Adrenal gland (tissue), 12 donors: Measurements from ENCODE around the gene UBE3B. TPM values are rescaled to one million over a fixed set of nuclear protein-coding genes. Genes with fewer than 3 reads are reported as not detected.

Experiments used
- DNase-seq, 7 donors: peaks; one replicate each; pipeline ENCODE4 v3.0.0-alpha.2; 2019 to 2020
- H3K27ac ChIP-seq, 5 donors: fragments of 200-600 bp; sonication (generic) in 4 of 5; 1 replicate in 3 of 5; 2 replicates in 2 of 5; pipeline versions ENCODE4 v1.5.1 to v1.8.0; 2016 to 2020; ENCODE audit warnings: mild to moderate bottlenecking in 1 of 5
- H3K27me3 ChIP-seq: fragments of 200-600 bp; 2 replicates; pipeline ENCODE4 v1.8.0; 2021
- H3K36me3 ChIP-seq, 2 donors: fragments of 200-600 bp; replicated peaks in 1 of 2; 1 replicate in 1 of 2; 2 replicates in 1 of 2; pipeline versions ENCODE4 v1.5.1 to v1.8.0; 2018 to 2022
- H3K4me1 ChIP-seq, 2 donors: fragments of 200-600 bp; replicated peaks in 1 of 2; 1 replicate in 1 of 2; 2 replicates in 1 of 2; pipeline versions ENCODE4 v1.5.1 to v1.8.0; 2018 to 2021
- H3K4me3 ChIP-seq, 4 donors: fragments of 200-600 bp; sonication (generic) in 3 of 4; one replicate each; pipeline ENCODE4 v1.5.1; 2016 to 2018
- H3K9me3 ChIP-seq, 3 donors: fragments of 200-600 bp; sonication (generic) in 1 of 3; replicated peaks in 1 of 3; 1 replicate in 2 of 3; 2 replicates in 1 of 3; pipeline versions ENCODE4 v1.5.1 to v1.8.0; 2016 to 2021
- CTCF ChIP-seq, 6 experiments: fragments of 450-650 bp in 4 of 6; fragments of 200-600 bp in 2 of 6; sonication (generic) in 1 of 6; IDR thresholded peaks; 1 replicate in 5 of 6; 2 replicates in 1 of 6; pipeline versions ENCODE4 v1.5.1 to v1.8.0; 2016 to 2021; ENCODE audit warnings: antibody characterized with exemption in 6 of 6, mild to moderate bottlenecking in 2 of 6, moderate library complexity in 1 of 6
- POLR2A ChIP-seq, 2 donors: fragments of 450-650 bp; IDR thresholded peaks; one replicate each; pipeline ENCODE4 v1.6.1; 2017; ENCODE audit warnings: antibody characterized with exemption in 2 of 2, mild to moderate bottlenecking in 2 of 2, moderate library complexity in 1 of 2
- WGBS, 4 donors: extraction: QIAGEN DNeasy Blood & Tissue Kit in 2 of 4; methylation state at CpG; one replicate each; pipeline versions ENCODE4 v1.1.5 to v1.1.7; 2013 to 2017; 5-methylcytosine and 5-hydroxymethylcytosine counted together
- intact Hi-C, 2 donors: fragments of 100-400 bp; cut with DNase I; formaldehyde crosslinking; loops; one replicate each; pipeline versions ENCODE4 v1.14.1 to v1.15.0; 2022 to 2023
- polyA plus RNA-seq, 3 donors: library from polyadenylated mRNA; stranded (reverse); fragments of 200-250 nt in 2 of 3; fragments of 350-450 nt in 1 of 3; fragmentation: Illumina TruSeq in 1 of 3; extraction: RNeasy Lipid Tissue Mini Kit (QIAGEN cat#74804) in 1 of 3; gene quantifications; one replicate each; pipeline ENCODE4 v1.2.3, GENCODE V29; 2013 to 2014
- total RNA-seq, 9 donors: library from RNA; depleted of rRNA in 4 of 9; stranded (reverse); fragments of >200 nt in 4 of 9; fragments of 120-200 nt in 1 of 9; fragmentation: NEBNext Ultra II Directional in 1 of 9; extraction: Animal tissue kit (Norgen Biotek cat#: 25700) in 1 of 9; gene quantifications; one replicate each; pipeline versions ENCODE4 v1.1.0 to v1.2.4, GENCODE V29; 2013 to 2023
- donor health status: healthy with polysubstance abuse.
- donor health status: Bipolar disorder and iron deficiency.
- donor health status: DM: yes; HTN: yes; CAD: no.
- donor health status: DM: no; HTN: no; CAD: no.
- donor health status: DM: no; HTN: no; CAD: no.
- donor health status: DM: yes; HTN: yes; CAD: no.

UBE3B gene
- total and polyA plus RNA-seq, 12 donors: 16.0 to 79.5 (median 39.5) TPM

GRCh38 chr12:109554761-109555160 is 77.3 kb downstream of the UBE3B start:
- DNase-seq: no peak
- Histone ChIP-seq H3K4me3 (no peak overlapping the region), H3K27me3 (no peaks in the 10 kb centered on the region), H3K4me1 (peaks cover 0 to 8% of the 10 kb centered on the region in 2 donors), H3K27ac (no peak overlapping the region), H3K9me3 (no peaks in the 10 kb centered on the region), H3K36me3 (no peaks in the 10 kb centered on the region)
- WGBS, 4 donors: 55 to 65% (median 59%) methylated on average over 6 of the region's 6 CpGs
- TF ChIP-seq CTCF (IDR thresholded peaks at IDR 0.05) (no peak), POLR2A (IDR thresholded peaks at IDR 0.05) (no peak)
- intact Hi-C loops: no loop called here

- Histone ChIP-seq H3K36me3 (no peaks in the 10 kb centered on the region), H3K9me3 (no peaks in the 10 kb centered on the region), H3K27me3 (no peaks in the 10 kb centered on the region), H3K4me3 (no peak overlapping the region), H3K4me1 (peaks cover 0 to 8% of the 10 kb centered on the region in 2 donors), H3K27ac (peak overlapping the region in 2 of 5 donors; percentile 7 to 47)
- TF ChIP-seq CTCF (IDR thresholded peaks at IDR 0.05) (no peak), POLR2A (IDR thresholded peaks at IDR 0.05) (peak in 1 of 2 donors; percentile 27)
- intact Hi-C loops: no loop called here
- peak in 5 of 7 donors; percentile 47 to 77 (median 63) for DNase-seq
- 54 to 62% (median 57%) methylated on average over 14 to 18 of the region's 18 CpGs for WGBS, 4 donors
These were observed 78.2 kb downstream of the UBE3B start for GRCh38 chr12:109555431-109556315.

GRCh38 chr12:109557200-109557599 is 79.8 kb downstream of the UBE3B start:
- H3K36me3 ChIP-seq: no peaks in the 10 kb centered on the region
- TF ChIP-seq CTCF (IDR thresholded peaks at IDR 0.05) (no peak), POLR2A (IDR thresholded peaks at IDR 0.05) (no peak)

GRCh38 chr12:109557805-109558204 is 80.4 kb downstream of the UBE3B start:
- WGBS, 4 donors: 83 to 85% (median 84%) methylated on average over 9 to 12 of the region's 12 CpGs
- no peak for TF ChIP-seq CTCF (IDR thresholded peaks at IDR 0.05)
- TF ChIP-seq POLR2A (IDR thresholded peaks at IDR 0.05): no peak
- Histone ChIP-seq H3K4me3 (no peak overlapping the region), H3K4me1 (peaks cover 0 to 8% of the 10 kb centered on the region in 2 donors), H3K36me3 (no peaks in the 10 kb centered on the region), H3K27ac (peak overlapping the region in 1 of 5 donors; percentile 52), H3K27me3 (no peaks in the 10 kb centered on the region), H3K9me3 (no peaks in the 10 kb centered on the region)
- DNase-seq: no peak
- intact Hi-C loops: no loop called here

More at GRCh38 chr12:109557200-109557599, 79.8 kb downstream of the UBE3B start:
- Histone ChIP-seq H3K4me1 (peaks cover 0 to 8% of the 10 kb centered on the region in 2 donors), H3K9me3 (no peaks in the 10 kb centered on the region), H3K27me3 (no peaks in the 10 kb centered on the region), H3K27ac (peak overlapping the region in 3 of 5 donors; percentile 10 to 52 (median 47)), H3K4me3 (no peak overlapping the region)
- DNase-seq: peak in 6 of 7 donors; percentile 58 to 91 (median 82)
- WGBS, 4 donors: 54 to 81% (median 66%) methylated on average over 5 to 10 of the region's 10 CpGs
- intact Hi-C loops: no loop called here
